Effector memory CD4-positive, alpha-beta T cell (primary cell): Measurements from ENCODE around the gene SPOPL.

Experiments
- DNase-seq, 3 donors: peaks; one replicate each; pipeline ENCODE4 v3.0.0-alpha.2; 2020
- H3K27ac ChIP-seq: 2 replicates; pipeline ENCODE4 v1.7.0; 2013; ENCODE audit warnings: mild to moderate bottlenecking, low read length, moderate library complexity; ENCODE audit not compliant: insufficient read depth, poor library complexity, severe bottlenecking
- H3K27me3 ChIP-seq: replicated peaks from 2 replicates; pipeline ENCODE4 v1.7.0; 2013; ENCODE audit warnings: mild to moderate bottlenecking, low read length; ENCODE audit not compliant: insufficient read depth, control insufficient read depth, poor library complexity, severe bottlenecking
- H3K36me3 ChIP-seq: 2 replicates; pipeline ENCODE4 v1.7.0; 2013; ENCODE audit warnings: mild to moderate bottlenecking, low read length, moderate library complexity; ENCODE audit not compliant: control insufficient read depth, insufficient read depth
- H3K4me1 ChIP-seq: 2 replicates; pipeline ENCODE4 v1.7.0; 2013; ENCODE audit warnings: low read length, mild to moderate bottlenecking; ENCODE audit not compliant: control insufficient read depth, insufficient read depth, poor library complexity, severe bottlenecking
- H3K4me3 ChIP-seq: 2 replicates; pipeline ENCODE4 v1.7.0; 2013; ENCODE audit warnings: low read length, low read depth, mild to moderate bottlenecking; ENCODE audit not compliant: insufficient read depth, poor library complexity, severe bottlenecking
- H3K9me3 ChIP-seq: 2 replicates; pipeline ENCODE4 v1.7.0; 2013; ENCODE audit warnings: mild to moderate bottlenecking, low read length, moderate library complexity; ENCODE audit not compliant: control insufficient read depth

The SPOPL gene

GRCh38 chr2:138610201-138610953 lies 108.8 kb downstream of the SPOPL start:
- H3K4me3 ChIP-seq: no peak overlapping the region
- H3K4me1 ChIP-seq: no peaks in the 10 kb centered on the region
- DNase-seq: no peak
- no peaks in the 10 kb centered on the region for H3K27me3 ChIP-seq
- no peaks in the 10 kb centered on the region for H3K36me3 ChIP-seq
- no peak overlapping the region for H3K27ac ChIP-seq
- no peaks in the 10 kb centered on the region for H3K9me3 ChIP-seq

GRCh38 chr2:138615257-138615656 lies 113.7 kb downstream of the SPOPL start:
- no peaks in the 10 kb centered on the region for H3K27me3 ChIP-seq
- H3K4me1 ChIP-seq: no peaks in the 10 kb centered on the region
- DNase-seq: no peak
- no peaks in the 10 kb centered on the region for H3K36me3 ChIP-seq
- H3K4me3 ChIP-seq: no peak overlapping the region
- no peak overlapping the region for H3K27ac ChIP-seq
- H3K9me3 ChIP-seq: no peaks in the 10 kb centered on the region

- no peak for DNase-seq
- no peak overlapping the region for H3K4me3 ChIP-seq
- H3K27ac ChIP-seq: no peak overlapping the region
- no peaks in the 10 kb centered on the region for H3K27me3 ChIP-seq
- H3K9me3 ChIP-seq: no peaks in the 10 kb centered on the region
- H3K4me1 ChIP-seq: no peaks in the 10 kb centered on the region
- H3K36me3 ChIP-seq: no peaks in the 10 kb centered on the region
These were observed 115.5 kb downstream of the SPOPL start for GRCh38 chr2:138617026-138617425.

GRCh38 chr2:138618971-138619370 lies 117.4 kb downstream of the SPOPL start:
- Histone ChIP-seq H3K9me3 (no peaks in the 10 kb centered on the region), H3K4me3 (no peak overlapping the region), H3K36me3 (no peaks in the 10 kb centered on the region), H3K27ac (no peak overlapping the region), H3K27me3 (no peaks in the 10 kb centered on the region), H3K4me1 (no peaks in the 10 kb centered on the region)
- no peak for DNase-seq

- H3K4me1 ChIP-seq: no peaks in the 10 kb centered on the region
- H3K4me3 ChIP-seq: no peak overlapping the region
- H3K27ac ChIP-seq: no peak overlapping the region
- no peaks in the 10 kb centered on the region for H3K36me3 ChIP-seq
- no peaks in the 10 kb centered on the region for H3K9me3 ChIP-seq
- DNase-seq: no peak
- no peaks in the 10 kb centered on the region for H3K27me3 ChIP-seq
These were observed 118.9 kb downstream of the SPOPL start for GRCh38 chr2:138620431-138620830.

GRCh38 chr2:138621139-138621538 lies 119.6 kb downstream of the SPOPL start:
- H3K9me3 ChIP-seq: no peaks in the 10 kb centered on the region
- no peaks in the 10 kb centered on the region for H3K27me3 ChIP-seq
- no peak for DNase-seq
- H3K36me3 ChIP-seq: no peaks in the 10 kb centered on the region
- H3K4me1 ChIP-seq: no peaks in the 10 kb centered on the region
- no peak overlapping the region for H3K27ac ChIP-seq
- no peak overlapping the region for H3K4me3 ChIP-seq

GRCh38 chr2:138622613-138623012 lies 121.0 kb downstream of the SPOPL start:
- H3K27ac ChIP-seq: no peak overlapping the region
- no peaks in the 10 kb centered on the region for H3K27me3 ChIP-seq
- H3K9me3 ChIP-seq: no peaks in the 10 kb centered on the region
- H3K4me1 ChIP-seq: no peaks in the 10 kb centered on the region
- no peak for DNase-seq
- H3K4me3 ChIP-seq: no peak overlapping the region
- no peaks in the 10 kb centered on the region for H3K36me3 ChIP-seq
